IPS DF 6.9 (cell line): ENCODE measurements around the gene PLXNA2.

Source experiments
- DNase-seq: peaks from one replicate; pipeline ENCODE4 v3.0.0-alpha.2; 2013; ENCODE audit warnings: low read depth, low spot score
- H3K27ac ChIP-seq: one replicate; pipeline ENCODE4 v1.5.1; 2013; ENCODE audit warnings: low read length, control low read depth
- H3K27me3 ChIP-seq: 2 replicates; pipeline ENCODE4 v1.6.1; 2013; ENCODE audit warnings: mild to moderate bottlenecking, low read length; ENCODE audit not compliant: control insufficient read depth, insufficient read depth
- H3K36me3 ChIP-seq: 2 replicates; pipeline ENCODE4 v1.6.1; 2013; ENCODE audit warnings: low read length; ENCODE audit not compliant: control insufficient read depth, insufficient read depth
- H3K4me1 ChIP-seq: 2 replicates; pipeline ENCODE4 v1.6.1; 2013; ENCODE audit warnings: low read length; ENCODE audit not compliant: control insufficient read depth, insufficient read depth
- H3K4me3 ChIP-seq: 2 replicates; pipeline ENCODE4 v1.5.1; 2013; ENCODE audit warnings: mild to moderate bottlenecking, low read length
- H3K9me3 ChIP-seq: 2 replicates; pipeline ENCODE4 v1.6.1; 2013; ENCODE audit warnings: low read length, inconsistent platforms; ENCODE audit not compliant: control insufficient read depth, insufficient read depth
- WGBS: extraction: QIAGEN DNeasy Blood & Tissue Kit; methylation state at CpG from one replicate; pipeline ENCODE4 v1.1.7; 2013; ENCODE audit warnings: mixed read lengths, missing lambda C conversion rate; ENCODE audit not compliant: insufficient read length, insufficient coverage; 5-methylcytosine and 5-hydroxymethylcytosine counted together

Gene PLXNA2

GRCh38 chr1:207993477-207994445, 250.4 kb downstream of the PLXNA2 start:
- peak; percentile 43 for DNase-seq
- Histone ChIP-seq H3K9me3 (no peaks in the 10 kb centered on the region), H3K4me1 (peaks cover 2% of the 10 kb centered on the region; the same call in 1 of the 2 replicates), H3K27me3 (no peaks in the 10 kb centered on the region), H3K27ac (no peak overlapping the region), H3K4me3 (no peak overlapping the region), H3K36me3 (no peaks in the 10 kb centered on the region)
- no CpG with 5 or more reads among the region's 5 CpGs for WGBS

GRCh38 chr1:207992677-207993236, 251.4 kb downstream of the PLXNA2 start:
- Histone ChIP-seq H3K27ac (no peak overlapping the region), H3K9me3 (no peaks in the 10 kb centered on the region), H3K4me3 (no peak overlapping the region), H3K4me1 (no peaks in the 10 kb centered on the region), H3K27me3 (no peaks in the 10 kb centered on the region), H3K36me3 (no peaks in the 10 kb centered on the region)
- DNase-seq: no peak
- no CpG with 5 or more reads among the region's 5 CpGs for WGBS

- H3K27me3 ChIP-seq: no peaks in the 10 kb centered on the region
- WGBS: no CpG with 5 or more reads among the region's 5 CpGs
- no peak for DNase-seq
- H3K27ac ChIP-seq: no peak overlapping the region
- H3K36me3 ChIP-seq: no peaks in the 10 kb centered on the region
- H3K9me3 ChIP-seq: no peaks in the 10 kb centered on the region
- no peak overlapping the region for H3K4me3 ChIP-seq
- no peaks in the 10 kb centered on the region for H3K4me1 ChIP-seq
These were observed 252.6 kb downstream of the PLXNA2 start for GRCh38 chr1:207991583-207992026.

DNA sequence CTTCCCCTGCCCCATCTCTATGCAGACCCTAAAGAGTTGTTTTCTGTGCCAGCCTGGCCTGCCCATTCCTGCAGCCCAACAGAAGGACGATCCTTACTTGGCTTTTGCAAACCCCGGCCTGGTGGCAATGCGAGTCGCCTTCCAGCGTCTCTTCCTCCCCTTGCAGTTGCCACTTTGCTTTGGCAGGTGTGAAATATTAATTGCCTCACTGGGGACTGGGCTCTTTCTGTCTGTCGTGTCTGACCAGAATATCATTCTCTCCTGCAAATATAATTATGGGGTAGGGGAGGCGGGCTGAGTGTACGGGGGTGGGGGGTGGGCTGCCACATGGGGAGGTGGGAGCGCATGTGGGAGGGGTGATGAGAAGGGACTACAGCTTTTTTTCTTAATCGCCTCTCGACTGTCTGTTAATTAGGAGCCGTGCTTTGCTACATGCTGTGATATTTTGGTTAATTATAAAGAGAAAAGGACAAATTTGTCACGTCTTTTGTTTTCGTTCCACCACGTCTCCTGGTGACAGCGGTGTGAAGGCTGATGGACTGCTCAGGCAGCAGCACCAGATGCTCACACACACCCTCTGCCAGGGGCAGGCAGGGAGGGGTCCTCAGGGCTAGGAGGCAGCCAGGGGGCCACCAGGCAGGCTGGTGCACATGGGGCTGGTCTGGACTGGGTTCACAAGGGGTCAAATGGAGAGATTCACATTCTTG, 253.2 kb downstream of the PLXNA2 start:
- Histone ChIP-seq H3K4me1 (no peaks in the 10 kb centered on the region), H3K36me3 (no peaks in the 10 kb centered on the region), H3K27ac (no peak overlapping the region), H3K9me3 (no peaks in the 10 kb centered on the region), H3K27me3 (no peaks in the 10 kb centered on the region), H3K4me3 (no peak overlapping the region)
- no CpG with 5 or more reads among the region's 16 CpGs for WGBS
- no peak for DNase-seq

DNA sequence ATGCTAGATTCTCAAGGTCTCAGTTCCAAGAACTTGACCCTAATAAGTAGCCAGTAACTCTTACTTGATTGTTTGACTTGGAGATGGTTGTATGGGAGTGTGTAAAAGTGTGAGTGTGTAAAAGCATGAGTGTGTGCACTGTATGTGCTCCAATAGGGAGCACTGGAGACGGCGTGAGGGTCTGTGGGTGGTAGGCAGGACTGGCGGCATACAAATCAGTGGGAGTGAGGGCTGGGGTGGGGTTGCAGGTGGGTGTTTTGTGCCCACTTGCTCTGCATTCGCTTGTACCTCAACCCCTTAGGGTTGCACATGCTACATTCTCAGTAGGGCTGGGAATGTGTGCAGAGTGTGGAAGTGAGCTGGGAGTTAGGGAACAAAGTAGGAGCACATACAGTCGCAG, 253.7 kb downstream of the PLXNA2 start:
- H3K27ac ChIP-seq: no peak overlapping the region
- DNase-seq: no peak
- no CpG with 5 or more reads among the region's 5 CpGs for WGBS
- H3K36me3 ChIP-seq: no peaks in the 10 kb centered on the region
- no peak overlapping the region for H3K4me3 ChIP-seq
- no peaks in the 10 kb centered on the region for H3K27me3 ChIP-seq
- H3K4me1 ChIP-seq: no peaks in the 10 kb centered on the region
- H3K9me3 ChIP-seq: no peaks in the 10 kb centered on the region

- Histone ChIP-seq H3K27ac (no peak overlapping the region), H3K4me1 (no peaks in the 10 kb centered on the region), H3K36me3 (no peaks in the 10 kb centered on the region), H3K27me3 (no peaks in the 10 kb centered on the region), H3K4me3 (no peak overlapping the region), H3K9me3 (no peaks in the 10 kb centered on the region)
- no peak for DNase-seq
- no CpG with 5 or more reads among the region's 10 CpGs for WGBS
These were observed 255.6 kb downstream of the PLXNA2 start for GRCh38 chr1:207988326-207989165.

- Histone ChIP-seq H3K4me3 (no peak overlapping the region), H3K27ac (no peak overlapping the region), H3K9me3 (no peaks in the 10 kb centered on the region), H3K4me1 (no peaks in the 10 kb centered on the region; the same call in 1 of the 2 replicates), H3K27me3 (no peaks in the 10 kb centered on the region), H3K36me3 (no peaks in the 10 kb centered on the region)
- WGBS: no CpG with 5 or more reads among the region's 5 CpGs
- DNase-seq: no peak
These were observed 257.0 kb downstream of the PLXNA2 start for GRCh38 chr1:207987164-207987563.

DNA sequence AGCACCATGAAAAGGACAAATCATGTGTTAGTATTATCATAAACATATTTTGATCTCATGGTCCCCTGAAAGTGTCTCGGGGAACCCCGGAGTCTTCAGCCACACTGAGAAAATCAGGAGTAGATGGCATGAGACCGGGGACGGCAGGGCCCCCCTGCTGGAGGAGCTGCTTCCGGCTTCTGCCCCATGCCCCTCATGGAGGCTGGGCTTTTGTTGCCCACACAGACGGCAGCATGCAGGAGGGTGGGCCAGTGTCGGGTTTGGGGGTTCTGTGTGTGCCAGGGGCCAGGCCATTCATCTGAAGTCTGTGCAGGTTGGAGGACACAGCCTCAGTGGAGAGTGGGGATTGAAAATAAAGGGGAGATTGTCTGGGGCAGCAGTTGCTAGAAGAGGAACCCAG, 258.2 kb downstream of the PLXNA2 start:
- Histone ChIP-seq H3K9me3 (no peaks in the 10 kb centered on the region), H3K27ac (no peak overlapping the region), H3K4me3 (no peak overlapping the region), H3K4me1 (no peaks in the 10 kb centered on the region; the same call in 1 of the 2 replicates), H3K27me3 (no peaks in the 10 kb centered on the region), H3K36me3 (no peaks in the 10 kb centered on the region)
- WGBS: no CpG with 5 or more reads among the region's 7 CpGs
- no peak for DNase-seq

GRCh38 chr1:207984831-207985572, 259.2 kb downstream of the PLXNA2 start:
- DNase-seq: no peak
- Histone ChIP-seq H3K9me3 (no peaks in the 10 kb centered on the region), H3K4me3 (no peak overlapping the region), H3K27ac (no peak overlapping the region), H3K27me3 (no peaks in the 10 kb centered on the region), H3K4me1 (no peaks in the 10 kb centered on the region; the same call in 1 of the 2 replicates), H3K36me3 (no peaks in the 10 kb centered on the region)
- no CpG with 5 or more reads among the region's 4 CpGs for WGBS
